HG03280 (cell line): ENCODE results near the gene RSL1D1.
"Not testable (repeated sequence)": the region's sequence is repeated elsewhere in the genome, so short reads cannot be mapped to it uniquely, and the experiment has no call there.

ENCODE experiments used
- ATAC-seq: cut with Tn5 transposase; IDR thresholded peaks from one replicate; pipeline ENCODE4 v1.9.1; 2021; ENCODE audit warnings: mild to moderate bottlenecking, moderate library complexity; ENCODE audit not compliant: unreplicated experiment

Gene RSL1D1

DNA sequence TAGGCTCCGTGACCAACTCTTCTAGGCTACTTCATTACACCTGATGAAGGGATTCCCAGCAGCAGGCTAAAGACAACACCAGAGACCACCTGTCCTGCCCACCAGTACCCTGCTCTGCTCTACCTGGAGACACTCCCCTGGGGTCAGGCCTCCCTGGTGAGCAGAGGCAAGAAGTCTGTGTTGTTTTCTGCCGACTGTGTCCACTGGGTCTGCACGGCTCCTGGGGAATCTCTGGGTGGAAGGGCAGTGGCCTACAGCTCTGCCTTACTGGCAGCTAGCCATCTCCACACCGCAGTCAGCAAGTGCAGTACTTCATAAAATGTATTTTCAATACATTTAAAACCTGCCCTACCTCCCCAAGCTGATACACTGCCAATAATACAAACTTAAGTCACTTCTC, 6.8 kb downstream of the RSL1D1 start:
- no peak for ATAC-seq

- no peak for ATAC-seq
Measured at GRCh38 chr16:11843861-11844260, 7.5 kb downstream of the RSL1D1 start.

- ATAC-seq: no peak
Measured at GRCh38 chr16:11843206-11843605, 8.1 kb downstream of the RSL1D1 start.

DNA sequence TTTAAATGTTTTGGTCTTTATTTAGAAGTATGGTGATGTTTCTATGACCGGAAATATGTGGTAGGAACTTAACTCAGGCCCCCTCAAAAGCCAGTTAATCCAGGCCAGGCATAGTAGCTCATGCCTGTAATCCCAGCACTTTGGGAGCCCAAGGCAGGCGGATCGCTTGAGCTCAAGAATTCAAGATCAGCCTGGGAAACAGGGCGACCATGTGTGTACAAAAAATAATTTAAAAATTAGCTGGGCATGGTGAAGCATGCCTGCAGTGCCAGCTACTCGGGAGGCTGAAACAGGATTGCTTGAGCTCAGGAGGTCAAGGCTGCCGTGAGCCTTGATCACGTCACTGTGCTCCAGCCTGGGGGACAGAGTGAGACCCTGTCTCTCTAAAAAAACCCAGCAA, 10.3 kb downstream of the RSL1D1 start:
- ATAC-seq: no peak

- ATAC-seq: no peak
Measured at GRCh38 chr16:11836650-11837244, 14.6 kb downstream of the RSL1D1 start.

GRCh38 chr16:11835891-11836649, 15.3 kb downstream of the RSL1D1 start:
- ATAC-seq: no peak

DNA sequence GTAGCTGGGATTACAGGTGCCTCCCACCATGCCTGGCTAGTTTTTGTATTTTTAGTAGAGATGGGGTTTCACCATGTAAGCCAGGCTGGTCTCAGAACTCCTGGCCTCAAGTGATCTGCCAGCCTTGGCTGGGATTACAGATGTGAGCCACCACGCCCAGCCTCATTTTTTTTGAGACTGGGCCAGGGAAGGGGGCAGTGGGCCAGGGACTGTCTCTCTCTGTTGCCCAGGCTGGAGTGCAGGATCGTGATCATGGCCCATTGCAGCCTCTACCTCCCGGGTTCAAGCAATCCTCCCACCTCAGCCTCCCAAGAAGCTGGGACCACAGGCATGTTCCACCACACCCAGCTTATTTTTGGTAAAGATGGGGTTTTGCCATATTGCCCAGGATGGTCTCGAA, 16.0 kb downstream of the RSL1D1 start:
- ATAC-seq: no peak

- no peak for ATAC-seq
Measured at GRCh38 chr16:11833951-11834695, 17.2 kb downstream of the RSL1D1 start.

- ATAC-seq: no peak
Measured at GRCh38 chr16:11828696-11829095, 22.6 kb downstream of the RSL1D1 start.

DNA sequence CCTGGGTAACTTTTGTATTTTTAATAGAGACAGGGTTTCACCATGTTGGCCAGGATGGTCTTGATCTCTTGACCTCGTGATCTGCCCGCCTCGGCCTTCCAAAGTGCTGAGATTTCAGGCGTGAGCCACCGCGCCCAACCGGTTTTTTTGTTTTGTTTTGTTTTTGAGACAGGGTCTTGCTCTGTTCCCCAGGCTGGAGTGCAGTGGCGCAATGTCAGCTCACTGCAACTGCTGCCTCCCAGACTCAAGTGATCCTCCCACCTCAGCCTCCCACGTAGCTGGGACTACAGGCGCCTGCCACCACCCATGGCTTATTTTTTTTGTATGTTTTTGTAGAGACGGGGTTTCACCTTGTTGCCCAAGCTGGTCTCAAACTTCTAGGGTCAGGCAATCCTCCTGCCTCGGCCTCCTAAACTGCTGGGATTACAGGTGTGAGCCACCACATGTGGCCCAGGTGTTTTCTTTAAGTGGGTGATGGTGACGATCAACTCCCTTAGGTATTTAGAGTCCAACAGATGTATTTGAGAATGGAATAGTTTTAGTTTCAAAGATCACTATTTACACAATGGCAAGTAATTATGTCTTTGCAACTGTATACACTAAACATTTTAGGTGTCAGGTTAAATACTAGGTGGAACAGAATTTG, 25.7 kb downstream of the RSL1D1 start:
- not testable (repeated sequence) for ATAC-seq

DNA sequence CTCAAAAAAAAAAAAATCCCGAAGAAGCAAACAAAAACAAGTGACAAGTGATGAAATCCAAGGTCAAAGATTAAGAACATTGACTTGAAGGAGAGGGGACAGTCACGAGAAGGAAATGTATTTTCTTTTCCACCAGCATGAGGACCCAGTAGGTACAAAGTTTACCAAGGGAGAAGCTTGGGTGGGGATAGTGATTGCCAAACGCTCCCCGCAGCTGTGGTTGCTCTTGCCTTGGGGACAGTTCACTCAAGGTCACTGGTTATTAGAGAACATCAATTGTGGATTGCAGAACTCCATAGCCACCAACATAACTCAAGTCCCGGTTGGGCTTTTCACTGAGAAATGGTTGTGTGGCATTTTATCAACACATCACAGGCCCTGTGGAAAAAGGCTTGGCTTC, 27.0 kb downstream of the RSL1D1 start:
- ATAC-seq: no peak

- ATAC-seq: not testable (repeated sequence)
Measured at GRCh38 chr16:11823645-11824044, 27.7 kb downstream of the RSL1D1 start.

DNA sequence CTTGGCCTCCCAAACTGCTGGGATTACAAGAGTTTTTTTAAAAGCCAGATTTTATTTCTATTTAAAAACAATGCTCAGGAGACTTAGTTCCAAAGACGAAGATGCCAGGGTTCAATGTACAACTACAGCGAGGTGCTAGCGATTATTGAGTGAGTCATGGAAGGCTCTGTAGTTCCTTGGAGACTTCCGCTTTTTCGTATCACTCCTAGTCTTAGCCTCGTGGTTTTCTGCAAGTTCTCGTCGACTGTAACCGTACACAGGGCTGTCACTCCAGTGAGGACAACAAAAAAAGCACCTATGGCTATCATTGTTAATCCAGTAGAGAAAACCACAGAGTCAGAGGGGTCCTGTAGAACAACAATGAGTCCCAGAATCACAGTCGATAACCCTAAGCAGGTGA, 31.5 kb downstream of the RSL1D1 start:
- no peak for ATAC-seq

- not testable (repeated sequence) for ATAC-seq
Measured at GRCh38 chr16:11818970-11819369, 32.4 kb downstream of the RSL1D1 start.

- ATAC-seq: no peak
Measured at GRCh38 chr16:11816123-11816522, 35.2 kb downstream of the RSL1D1 start.

GRCh38 chr16:11814800-11815199, 36.5 kb downstream of the RSL1D1 start:
- not testable (repeated sequence) for ATAC-seq

DNA sequence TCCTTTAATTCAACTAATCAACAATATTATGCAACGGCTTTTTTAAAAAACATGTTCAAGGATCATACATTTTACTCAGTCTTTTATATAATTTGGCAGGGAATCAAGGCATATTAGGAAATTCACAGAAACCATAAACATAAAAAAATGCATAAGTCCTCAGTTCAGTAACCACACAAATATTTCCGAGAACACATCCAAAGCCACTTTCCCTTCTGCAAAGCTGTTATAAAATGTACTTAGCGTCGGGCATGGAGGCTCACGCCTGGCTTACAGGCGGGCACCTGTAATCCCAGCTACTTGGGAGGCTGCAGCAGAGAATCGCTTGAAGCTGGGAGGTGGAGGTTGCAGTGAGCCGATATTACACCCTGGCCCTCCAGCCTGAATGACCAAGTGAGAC, 44.6 kb downstream of the RSL1D1 start:
- no peak for ATAC-seq

DNA sequence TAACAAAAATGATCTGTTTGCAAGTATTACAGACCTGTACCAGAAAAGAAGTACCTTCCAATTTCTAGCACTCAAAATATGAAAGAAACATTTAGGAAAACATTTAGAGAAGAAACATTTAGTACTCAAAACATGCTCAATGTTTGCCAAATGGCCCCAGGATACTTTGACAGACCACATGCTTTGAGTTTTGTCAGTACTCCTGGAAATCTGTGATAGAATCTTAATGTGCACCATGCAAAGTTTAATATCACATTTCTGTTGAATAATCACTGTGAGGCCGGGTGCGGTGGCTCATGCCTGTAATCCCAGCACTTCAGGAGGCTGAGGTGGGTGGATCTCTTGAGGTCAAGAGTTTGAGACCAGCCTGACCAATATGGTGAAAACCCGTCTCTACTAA, 45.8 kb downstream of the RSL1D1 start:
- no peak for ATAC-seq

DNA sequence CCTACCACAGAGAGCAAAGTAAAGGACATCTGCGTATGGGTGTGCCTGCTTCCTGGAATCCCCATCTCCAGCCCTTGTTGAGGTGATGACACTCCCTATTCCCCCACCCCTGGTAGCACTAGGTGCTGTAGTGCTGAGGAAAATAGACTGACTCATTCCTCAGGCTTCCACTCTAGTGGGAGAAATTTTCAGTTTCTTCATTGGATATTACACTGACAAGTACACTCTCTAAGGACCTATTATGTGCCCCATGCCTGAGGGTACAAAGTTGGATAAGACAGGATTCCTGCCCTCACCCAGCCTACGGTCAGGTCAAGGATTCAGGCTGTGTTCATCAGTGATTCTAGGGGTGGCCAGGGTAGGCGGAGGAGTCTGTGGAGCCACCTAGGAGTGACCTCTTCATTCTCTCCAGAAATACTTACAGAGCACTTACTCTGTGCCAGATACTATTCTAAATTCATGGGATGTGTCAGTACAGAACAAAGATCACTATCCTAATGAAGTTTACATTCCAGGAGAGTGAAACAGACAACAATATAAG, 49.8 kb downstream of the RSL1D1 start:
- no peak for ATAC-seq

DNA sequence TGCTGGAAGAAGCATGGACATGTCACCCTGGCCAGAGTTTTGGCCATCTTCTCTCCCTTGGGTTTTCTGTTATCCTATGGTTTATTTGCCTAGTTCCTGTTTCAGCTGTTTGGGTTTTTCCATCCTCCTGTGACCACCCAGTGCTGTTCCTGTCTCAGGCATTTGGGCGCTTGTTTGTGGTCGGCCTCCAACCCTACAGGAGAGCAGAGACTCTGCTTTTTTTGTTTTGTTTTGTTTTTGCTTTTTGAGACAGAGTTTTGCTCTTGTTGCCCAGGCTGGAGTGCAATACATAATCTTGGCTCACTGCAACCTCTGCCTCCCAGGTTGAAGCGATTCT, 51.0 kb downstream of the RSL1D1 start:
- ATAC-seq: no peak
